Transverse colon (tissue), 4 donors: ENCODE data around the gene AKR1B15.

Experiments used
- EP300 ChIP-seq: sonication (generic); formaldehyde crosslinking; IDR thresholded peaks from one replicate; pipeline ENCODE4 v1.6.1; 2017; ENCODE audit warnings: antibody characterized with exemption, low read depth
- POLR2A ChIP-seq: fragments of 450-650 bp; IDR thresholded peaks from one replicate; pipeline ENCODE4 v1.6.1; 2016; ENCODE audit warnings: antibody characterized with exemption, mild to moderate bottlenecking, moderate library complexity
- POLR2AphosphoS5 ChIP-seq, 3 donors: sonication (generic); formaldehyde crosslinking; IDR thresholded peaks; one replicate each; pipeline ENCODE4 v1.6.1; 2016; ENCODE audit warnings: antibody characterized with exemption in 3 of 3
- TF ChIP-seq, protein P1 (sequence below), 5 experiments: fragments of 200-600 bp in 3 of 5; fragments of 450-650 bp in 2 of 5; sonication (generic) in 3 of 5; IDR thresholded peaks; 1 replicate in 2 of 5; 2 replicates in 3 of 5; pipeline ENCODE4 v1.5.1; 2016 to 2017; ENCODE audit warnings: antibody characterized with exemption in 5 of 5, inconsistent platforms in 3 of 5, mild to moderate bottlenecking in 2 of 5, moderate library complexity in 1 of 5

DNA sequence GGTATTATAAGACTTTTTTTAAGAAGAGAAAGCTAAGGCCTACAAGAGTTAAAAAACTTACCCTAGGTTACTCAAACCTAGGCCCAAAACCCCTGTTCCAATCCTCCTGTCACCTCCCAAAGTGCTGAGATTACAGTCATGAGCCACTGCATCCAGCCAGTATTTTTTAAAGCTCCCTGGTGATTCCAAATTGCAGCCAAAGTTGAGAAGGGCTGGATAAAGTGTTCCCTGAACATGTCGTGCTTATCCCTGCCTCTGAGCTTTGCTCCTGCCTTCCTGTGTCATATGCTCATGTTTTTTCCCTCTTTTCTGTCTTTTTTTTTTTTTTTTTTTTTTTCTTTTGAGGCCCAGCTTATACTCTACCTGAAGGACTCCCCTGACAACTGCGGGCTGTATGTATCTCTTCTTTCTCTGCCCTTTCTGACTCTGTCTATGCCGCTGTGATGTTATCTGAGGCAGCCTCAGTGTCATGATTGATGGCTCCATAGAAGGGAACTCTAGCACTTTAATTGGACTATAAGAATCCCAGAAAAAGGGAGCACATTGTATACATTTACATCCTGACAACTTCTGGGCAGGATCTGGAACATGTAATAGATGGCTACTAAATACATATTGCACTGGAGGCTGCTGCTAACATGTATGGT lies 13.5 kb upstream of the AKR1B15 start:
- TF ChIP-seq POLR2A = no peak
- TF ChIP-seq EP300 = no peak
- TF ChIP-seq, protein P1, sequence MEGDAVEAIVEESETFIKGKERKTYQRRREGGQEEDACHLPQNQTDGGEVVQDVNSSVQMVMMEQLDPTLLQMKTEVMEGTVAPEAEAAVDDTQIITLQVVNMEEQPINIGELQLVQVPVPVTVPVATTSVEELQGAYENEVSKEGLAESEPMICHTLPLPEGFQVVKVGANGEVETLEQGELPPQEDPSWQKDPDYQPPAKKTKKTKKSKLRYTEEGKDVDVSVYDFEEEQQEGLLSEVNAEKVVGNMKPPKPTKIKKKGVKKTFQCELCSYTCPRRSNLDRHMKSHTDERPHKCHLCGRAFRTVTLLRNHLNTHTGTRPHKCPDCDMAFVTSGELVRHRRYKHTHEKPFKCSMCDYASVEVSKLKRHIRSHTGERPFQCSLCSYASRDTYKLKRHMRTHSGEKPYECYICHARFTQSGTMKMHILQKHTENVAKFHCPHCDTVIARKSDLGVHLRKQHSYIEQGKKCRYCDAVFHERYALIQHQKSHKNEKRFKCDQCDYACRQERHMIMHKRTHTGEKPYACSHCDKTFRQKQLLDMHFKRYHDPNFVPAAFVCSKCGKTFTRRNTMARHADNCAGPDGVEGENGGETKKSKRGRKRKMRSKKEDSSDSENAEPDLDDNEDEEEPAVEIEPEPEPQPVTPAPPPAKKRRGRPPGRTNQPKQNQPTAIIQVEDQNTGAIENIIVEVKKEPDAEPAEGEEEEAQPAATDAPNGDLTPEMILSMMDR (IDR thresholded peaks at IDR 0.05) = no peak
- no peak for TF ChIP-seq POLR2AphosphoS5 (IDR thresholded peaks at IDR 0.05)
